Peyer's patch (tissue), 4 donors: Measurements from ENCODE around the gene DNASE1L2. TPM values are rescaled to one million over a fixed set of nuclear protein-coding genes. Genes with fewer than 3 reads are reported as not detected.

ENCODE experiments used
- DNase-seq, 3 donors: peaks; one replicate each; pipeline ENCODE4 v3.0.0-alpha.2; 2017 to 2019
- H3K27ac ChIP-seq, 4 donors: fragments of 200-600 bp; sonication (generic); one replicate each; pipeline ENCODE4 v1.5.1; 2016 to 2019
- H3K27me3 ChIP-seq, 2 donors: fragments of 200-600 bp; sonication (generic); one replicate each; pipeline ENCODE4 v1.5.1; 2019
- H3K36me3 ChIP-seq, 3 donors: fragments of 200-600 bp; sonication (generic); one replicate each; pipeline ENCODE4 v1.5.1; 2016 to 2019
- H3K4me1 ChIP-seq, 4 donors: fragments of 200-600 bp; sonication (generic); one replicate each; pipeline ENCODE4 v1.5.1; 2016 to 2019
- H3K4me3 ChIP-seq, 4 donors: fragments of 200-600 bp; sonication (generic); 1 replicate in 3 of 4; 2 replicates in 1 of 4; pipeline ENCODE4 v1.5.1; 2016 to 2019; ENCODE audit warnings: mild to moderate bottlenecking in 1 of 4
- H3K9me3 ChIP-seq, 4 donors: fragments of 200-600 bp; sonication (generic); one replicate each; pipeline ENCODE4 v1.5.1; 2016 to 2019; ENCODE audit warnings: mild to moderate bottlenecking in 1 of 4
- POLR2A ChIP-seq, 2 donors: fragments of 450-650 bp; IDR thresholded peaks; one replicate each; pipeline ENCODE4 v1.5.1; 2017; ENCODE audit warnings: antibody characterized with exemption in 2 of 2, mild to moderate bottlenecking in 2 of 2, moderate library complexity in 2 of 2
- total RNA-seq, 4 donors: library from RNA; depleted of rRNA; stranded (reverse); fragments of >200 nt; gene quantifications; one replicate each; pipeline ENCODE4 v1.1.0, GENCODE V29; 2016
- TF ChIP-seq, protein P1 (sequence below), 6 experiments: fragments of 450-650 bp in 4 of 6; fragments of 200-600 bp in 2 of 6; sonication (generic) in 1 of 6; IDR thresholded peaks; one replicate each; pipeline ENCODE4 v1.5.1; 2017 to 2019; ENCODE audit warnings: antibody characterized with exemption in 6 of 6, mild to moderate bottlenecking in 3 of 6, moderate library complexity in 1 of 6

DNASE1L2 gene
- total RNA-seq, 4 donors from 2014 or later = 2.0 to 2.8 (median 2.5) TPM; not detected in 1

DNA sequence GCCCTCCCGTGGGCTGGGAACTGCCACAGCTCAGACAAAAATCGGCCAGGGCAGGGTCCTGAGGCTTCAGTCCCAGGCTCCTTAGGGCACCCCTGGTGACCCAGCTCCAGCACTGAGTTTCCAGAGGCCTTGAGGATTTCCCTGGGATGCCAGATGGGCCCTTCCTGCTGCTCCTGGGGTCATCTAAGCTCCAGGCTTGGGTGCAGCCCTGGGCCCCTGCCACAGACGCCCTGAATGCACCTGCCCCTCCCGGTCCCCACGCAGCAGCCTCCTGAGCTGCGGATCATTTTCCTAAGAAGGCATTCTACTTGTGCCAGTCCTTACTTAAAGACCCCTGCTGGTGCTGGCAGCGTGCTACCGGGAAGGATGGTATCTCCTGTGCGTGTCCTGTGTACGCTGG lies 37.7 kb downstream of the DNASE1L2 start:
- TF ChIP-seq, protein P1, sequence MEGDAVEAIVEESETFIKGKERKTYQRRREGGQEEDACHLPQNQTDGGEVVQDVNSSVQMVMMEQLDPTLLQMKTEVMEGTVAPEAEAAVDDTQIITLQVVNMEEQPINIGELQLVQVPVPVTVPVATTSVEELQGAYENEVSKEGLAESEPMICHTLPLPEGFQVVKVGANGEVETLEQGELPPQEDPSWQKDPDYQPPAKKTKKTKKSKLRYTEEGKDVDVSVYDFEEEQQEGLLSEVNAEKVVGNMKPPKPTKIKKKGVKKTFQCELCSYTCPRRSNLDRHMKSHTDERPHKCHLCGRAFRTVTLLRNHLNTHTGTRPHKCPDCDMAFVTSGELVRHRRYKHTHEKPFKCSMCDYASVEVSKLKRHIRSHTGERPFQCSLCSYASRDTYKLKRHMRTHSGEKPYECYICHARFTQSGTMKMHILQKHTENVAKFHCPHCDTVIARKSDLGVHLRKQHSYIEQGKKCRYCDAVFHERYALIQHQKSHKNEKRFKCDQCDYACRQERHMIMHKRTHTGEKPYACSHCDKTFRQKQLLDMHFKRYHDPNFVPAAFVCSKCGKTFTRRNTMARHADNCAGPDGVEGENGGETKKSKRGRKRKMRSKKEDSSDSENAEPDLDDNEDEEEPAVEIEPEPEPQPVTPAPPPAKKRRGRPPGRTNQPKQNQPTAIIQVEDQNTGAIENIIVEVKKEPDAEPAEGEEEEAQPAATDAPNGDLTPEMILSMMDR (IDR thresholded peaks at IDR 0.05) = no peak
- no peak for TF ChIP-seq POLR2A (IDR thresholded peaks at IDR 0.05)
- H3K27ac ChIP-seq = no peak overlapping the region
- H3K4me3 ChIP-seq = no peak overlapping the region

DNA sequence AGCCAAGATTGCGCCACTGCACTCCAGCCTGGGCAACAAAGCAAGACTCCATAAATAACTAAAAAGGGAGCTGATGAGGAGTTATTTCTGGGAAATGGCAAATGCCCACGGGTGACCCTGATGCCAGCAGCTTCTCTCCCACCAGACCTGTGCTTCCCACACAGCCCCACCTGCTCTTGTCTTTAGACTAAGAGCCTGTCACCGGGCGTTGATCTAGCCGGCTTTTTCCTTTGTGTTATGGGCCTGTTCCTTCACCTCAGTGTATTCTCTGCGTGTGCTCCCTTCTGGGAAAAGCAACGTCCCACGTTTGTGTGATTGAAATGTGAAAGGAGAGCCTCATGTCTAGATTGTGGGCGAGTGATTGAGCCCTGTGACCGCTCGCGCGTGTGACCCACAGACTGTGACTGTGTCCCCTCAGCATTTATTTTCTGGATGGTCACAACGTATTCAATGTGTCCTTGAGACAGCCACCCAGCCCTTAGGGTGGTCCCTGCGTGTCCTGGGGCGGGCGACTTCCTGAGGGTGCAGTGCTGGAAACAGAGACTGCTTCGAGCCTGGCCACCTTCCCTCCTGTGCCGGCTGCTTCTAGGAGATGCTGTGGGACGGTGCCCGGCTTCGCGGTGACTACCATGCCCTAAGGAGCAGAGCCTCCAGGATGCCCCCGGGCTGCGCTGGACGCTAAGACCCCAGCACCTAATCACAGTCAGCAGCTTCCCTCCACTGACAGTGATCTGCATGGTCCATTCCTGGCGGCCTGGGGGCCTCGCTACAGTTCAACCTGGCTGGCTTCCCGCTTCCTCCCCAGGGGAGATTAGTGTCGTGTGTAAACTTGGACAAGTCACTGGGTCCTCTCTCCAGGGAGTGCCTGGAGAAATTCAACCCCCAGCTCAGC lies 39.5 kb downstream of the DNASE1L2 start:
- no peak for TF ChIP-seq POLR2A (IDR thresholded peaks at IDR 0.05)
- TF ChIP-seq, protein P1 (IDR thresholded peaks at IDR 0.05) = no peak
- Histone ChIP-seq H3K36me3 (no peaks in the 10 kb centered on the region), H3K4me1 (no peaks in the 10 kb centered on the region), H3K4me3 (no peak overlapping the region), H3K27ac (no peak overlapping the region), H3K9me3 (no peaks in the 10 kb centered on the region), H3K27me3 (no peaks in the 10 kb centered on the region)
- DNase-seq = no peak

More for the DNA sequence above, 37.7 kb downstream of the DNASE1L2 start:
- H3K9me3 ChIP-seq = no peaks in the 10 kb centered on the region
- DNase-seq = no peak
- no peaks in the 10 kb centered on the region for H3K36me3 ChIP-seq
- no peaks in the 10 kb centered on the region for H3K27me3 ChIP-seq
- peaks cover 0 to 17% (median 4%) of the 10 kb centered on the region in 4 donors for H3K4me1 ChIP-seq

DNA sequence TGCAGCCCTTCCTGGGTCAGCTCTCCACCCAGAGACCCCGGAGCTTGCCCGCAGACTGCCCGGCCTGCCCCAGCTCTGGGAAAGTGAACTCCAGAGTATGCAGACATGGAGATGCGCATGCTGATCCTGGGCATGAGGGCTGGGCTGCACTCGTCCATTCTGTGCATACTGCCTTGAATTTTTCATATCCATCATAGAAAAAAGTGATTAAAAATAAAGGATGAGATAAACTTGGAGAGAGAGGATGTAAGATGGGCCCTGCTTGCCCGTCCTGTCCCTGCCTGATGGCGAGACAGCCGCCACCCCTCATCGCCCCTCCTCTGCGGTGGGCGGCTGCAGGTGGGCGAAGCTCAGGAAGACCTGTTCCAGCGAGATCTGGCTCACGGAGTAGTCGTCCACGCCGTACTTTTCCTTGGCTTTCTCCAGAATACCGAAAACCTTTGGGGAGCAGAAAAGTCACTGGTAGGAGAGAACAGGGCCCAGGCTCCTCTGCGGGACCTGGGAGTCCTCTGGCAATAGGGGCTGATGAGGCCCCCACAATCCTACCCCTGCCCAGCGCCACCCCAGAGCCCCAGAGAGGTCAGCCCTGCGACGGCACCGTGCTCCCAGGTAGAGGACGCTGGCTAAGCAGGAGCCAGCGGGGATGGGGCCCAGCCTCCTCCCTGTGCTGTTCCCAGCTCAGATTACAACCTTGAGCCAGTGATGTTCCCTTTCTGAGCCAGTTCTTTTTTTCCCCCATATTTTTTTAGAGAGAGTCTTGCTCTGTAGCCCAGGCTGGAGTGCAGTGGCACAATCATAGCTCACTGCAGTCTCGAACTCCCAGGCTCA lies 40.3 kb downstream of the DNASE1L2 start:
- no peak overlapping the region for H3K27ac ChIP-seq
- no peak overlapping the region for H3K4me3 ChIP-seq
- no peak for DNase-seq
- H3K4me1 ChIP-seq = no peaks in the 10 kb centered on the region
- H3K27me3 ChIP-seq = no peaks in the 10 kb centered on the region
- no peaks in the 10 kb centered on the region for H3K36me3 ChIP-seq
- H3K9me3 ChIP-seq = no peaks in the 10 kb centered on the region
- TF ChIP-seq POLR2A (IDR thresholded peaks at IDR 0.05) = no peak
- TF ChIP-seq, protein P1 (IDR thresholded peaks at IDR 0.05) = no peak

DNA sequence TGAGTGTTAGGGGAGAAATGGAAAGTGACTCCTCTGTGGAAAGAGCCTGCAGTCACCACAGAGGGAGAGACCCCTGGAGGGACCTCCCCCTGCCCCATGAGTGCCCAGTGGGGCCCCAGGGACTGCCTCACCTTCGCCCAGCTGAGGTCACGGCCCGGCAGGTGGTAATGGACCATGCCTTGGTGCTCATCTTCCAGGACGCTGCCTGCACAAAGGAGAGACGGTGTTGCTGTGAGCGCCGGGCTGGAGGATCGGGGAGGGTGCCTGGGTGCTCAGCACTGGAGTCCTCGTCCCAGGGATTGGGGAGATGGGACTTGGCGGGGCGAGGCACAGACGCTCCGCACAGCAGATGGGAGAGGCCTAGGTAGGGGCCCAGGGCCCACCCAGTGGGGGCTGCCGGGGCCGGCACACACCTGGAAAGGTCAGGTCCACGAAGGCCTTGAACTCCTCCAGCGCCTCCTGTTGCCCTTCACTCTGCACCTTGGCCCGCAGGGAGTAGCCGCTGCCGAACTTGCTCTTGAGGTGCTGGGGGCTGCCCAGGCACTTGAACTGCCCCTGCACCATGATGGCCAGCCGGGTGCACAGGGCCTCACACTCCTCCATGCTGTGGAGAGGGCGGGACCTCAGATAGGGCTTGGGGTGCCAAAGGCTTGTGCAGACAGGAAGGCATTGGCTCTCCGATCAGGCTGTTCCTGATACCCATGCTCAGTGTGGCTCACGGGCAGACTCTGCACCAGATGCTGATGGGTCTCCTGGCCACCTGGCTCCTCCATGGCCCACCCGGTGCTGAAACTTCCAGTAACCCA lies 41.4 kb downstream of the DNASE1L2 start:
- Histone ChIP-seq H3K4me3 (no peak overlapping the region), H3K4me1 (no peaks in the 10 kb centered on the region), H3K9me3 (no peaks in the 10 kb centered on the region), H3K27me3 (no peaks in the 10 kb centered on the region), H3K36me3 (no peaks in the 10 kb centered on the region), H3K27ac (no peak overlapping the region)
- DNase-seq = no peak
- TF ChIP-seq, protein P1 (IDR thresholded peaks at IDR 0.05) = no peak
- no peak for TF ChIP-seq POLR2A (IDR thresholded peaks at IDR 0.05)

DNA sequence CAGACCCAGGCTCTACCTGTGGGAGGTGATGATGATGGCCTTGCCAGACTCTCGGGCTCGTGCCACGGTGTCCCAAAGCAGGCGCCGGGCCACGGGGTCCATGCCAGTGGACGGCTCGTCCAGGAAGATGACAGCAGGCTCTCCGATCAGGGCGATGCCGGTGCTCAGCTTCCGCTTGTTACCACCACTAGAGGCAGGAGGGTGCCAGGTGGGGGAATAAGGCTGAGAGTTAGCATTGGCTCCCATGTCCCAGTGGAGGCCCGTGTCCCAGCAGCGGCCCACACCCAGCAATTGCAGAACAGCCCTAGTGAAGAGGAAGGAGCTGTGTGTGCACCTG lies 42.0 kb downstream of the DNASE1L2 start:
- no peaks in the 10 kb centered on the region for H3K27me3 ChIP-seq
- H3K27ac ChIP-seq = no peak overlapping the region
- no peaks in the 10 kb centered on the region for H3K4me1 ChIP-seq
- no peak for DNase-seq
- TF ChIP-seq, protein P1 (IDR thresholded peaks at IDR 0.05) = no peak
- TF ChIP-seq POLR2A (IDR thresholded peaks at IDR 0.05) = no peak
- H3K36me3 ChIP-seq = no peaks in the 10 kb centered on the region
- H3K9me3 ChIP-seq = no peaks in the 10 kb centered on the region
- no peak overlapping the region for H3K4me3 ChIP-seq
